Keratinocyte (primary cell): ENCODE results near the gene CARMIL3.

ENCODE experiments used
- CTCF ChIP-seq, 3 experiments: IDR thresholded peaks in 1 of 3; conservative IDR thresholded peaks in 1 of 3; optimal IDR thresholded peaks in 1 of 3; 2 replicates in 2 of 3; 3 replicates in 1 of 3; pipeline versions ENCODE3 to v1.5.1; 2011; ENCODE audit warnings: low read length in 3 of 3, mild to moderate bottlenecking in 3 of 3, moderate library complexity in 2 of 3, control low read depth in 1 of 3, inconsistent platforms in 1 of 3; ENCODE audit not compliant: insufficient read depth in 2 of 3; ENCODE audit errors: extremely low read depth in 1 of 3
- EZH2 ChIP-seq: IDR thresholded peaks from one replicate; pipeline ENCODE4 v1.6.1; 2012; ENCODE audit warnings: inconsistent platforms, mild to moderate bottlenecking, low read length, moderate library complexity

- no peak for TF ChIP-seq CTCF (optimal IDR thresholded peaks at IDR 0.05 in 1 of 3, IDR thresholded peaks at IDR 0.05 in 1 of 3, conservative IDR thresholded peaks at IDR 0.05 in 1 of 3; ENCODE audit: extremely low read depth in 1 of 3, insufficient read depth in 2 of 3, low read length in 3 of 3)
- no peak for TF ChIP-seq EZH2
Observed at GRCh38 chr14:24070285-24071143, 18.7 kb downstream of the CARMIL3 start.
